Iris pigment epithelial cell (primary cell): ENCODE data around the gene NEU4.
"Not testable (repeated sequence)": the region's sequence is repeated elsewhere in the genome, so short reads cannot be mapped to it uniquely, and the experiment has no call there.

Source experiments
- DNase-seq: peaks from one replicate; pipeline ENCODE4 v3.0.0-alpha.2; 2011; ENCODE audit warnings: low read depth

NEU4 gene

DNA sequence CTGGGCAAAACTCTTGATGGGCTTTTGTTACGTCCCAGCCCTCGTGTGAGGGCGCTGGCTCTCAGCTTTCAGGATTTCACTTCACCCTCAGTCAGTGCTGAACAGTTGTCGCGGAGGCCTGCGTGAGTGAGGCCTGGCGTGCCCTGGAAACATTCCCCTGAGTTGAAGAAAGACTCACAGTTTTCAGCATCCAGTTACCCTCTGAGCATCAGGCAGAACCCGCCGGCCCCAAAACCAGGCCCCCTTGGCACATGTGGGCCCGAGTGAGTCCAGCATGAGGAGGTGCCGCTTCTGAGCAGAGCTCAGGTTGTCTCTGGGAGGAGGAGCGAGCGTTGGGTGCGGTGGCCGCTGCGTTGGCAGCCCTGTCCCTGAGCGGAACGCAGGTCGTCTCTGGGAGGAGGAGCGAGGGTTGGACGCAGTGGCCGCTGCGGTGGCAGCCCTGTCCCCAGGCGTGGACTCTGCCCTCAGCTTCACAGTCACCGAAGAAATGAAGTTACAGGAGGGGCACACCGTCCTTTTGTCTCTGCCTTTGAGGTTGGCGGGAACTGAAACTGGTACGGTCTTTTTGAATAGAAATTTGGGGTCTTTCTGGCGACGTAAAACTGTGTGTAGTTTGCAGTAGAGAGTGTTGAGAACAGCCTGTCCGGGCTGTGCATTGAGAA lies at the start of gene NEU4:
Gene NEU4 (plus strand): TSS at position 473 of the 662 bp plus-strand sequence. CDS start 5,292 bp downstream, outside the sequence.
- DNase-seq = no peak

DNA sequence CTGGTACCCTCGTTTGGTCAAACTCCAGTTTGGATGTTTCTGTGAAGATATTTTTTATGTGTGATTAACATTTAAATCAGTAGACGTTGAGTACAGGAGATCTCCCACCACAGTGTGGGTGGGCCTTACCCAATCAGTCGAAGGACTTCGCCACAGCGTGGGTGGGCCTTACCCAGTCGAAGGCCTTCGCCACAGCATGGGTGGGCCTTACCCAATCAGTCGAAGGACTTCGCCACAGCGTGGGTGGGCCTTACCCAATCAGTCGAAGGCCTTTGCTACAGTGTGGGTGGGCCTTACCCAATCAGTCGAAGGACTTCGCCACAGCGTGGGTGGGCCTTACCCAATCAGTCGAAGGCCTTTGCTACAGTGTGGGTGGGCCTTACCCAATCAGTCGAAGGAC lies 49.1 kb upstream of the NEU4 start:
- not testable (repeated sequence) for DNase-seq

DNA sequence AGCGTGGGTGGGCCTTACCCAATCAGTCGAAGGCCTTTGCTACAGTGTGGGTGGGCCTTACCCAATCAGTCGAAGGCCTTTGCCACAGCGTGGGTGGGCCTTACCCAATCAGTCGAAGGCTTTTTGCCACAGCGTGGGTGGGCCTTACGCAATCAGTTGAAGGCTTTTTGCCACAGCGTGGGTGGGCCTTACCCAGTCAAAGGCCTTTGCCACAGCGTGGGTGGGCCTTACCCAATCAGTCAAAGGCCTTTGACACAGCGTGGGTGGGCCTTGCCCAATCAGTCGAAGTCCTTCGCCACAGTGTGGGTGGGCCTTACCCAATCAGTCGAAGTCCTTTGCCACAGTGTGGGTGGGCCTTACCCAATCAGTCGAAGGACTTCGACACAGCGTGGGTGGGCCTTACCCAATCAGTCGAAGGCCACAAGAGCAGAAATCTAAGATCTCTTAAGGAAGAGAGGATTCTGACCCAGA lies 48.7 kb upstream of the NEU4 start:
- DNase-seq = no peak

GRCh38 chr2:241762321-241762932 lies 46.6 kb upstream of the NEU4 start:
- DNase-seq = no peak

- no peak for DNase-seq
Measured at GRCh38 chr2:241762933-241763369, 46.0 kb upstream of the NEU4 start.

GRCh38 chr2:241763551-241764274 lies 45.3 kb upstream of the NEU4 start:
- no peak for DNase-seq

DNA sequence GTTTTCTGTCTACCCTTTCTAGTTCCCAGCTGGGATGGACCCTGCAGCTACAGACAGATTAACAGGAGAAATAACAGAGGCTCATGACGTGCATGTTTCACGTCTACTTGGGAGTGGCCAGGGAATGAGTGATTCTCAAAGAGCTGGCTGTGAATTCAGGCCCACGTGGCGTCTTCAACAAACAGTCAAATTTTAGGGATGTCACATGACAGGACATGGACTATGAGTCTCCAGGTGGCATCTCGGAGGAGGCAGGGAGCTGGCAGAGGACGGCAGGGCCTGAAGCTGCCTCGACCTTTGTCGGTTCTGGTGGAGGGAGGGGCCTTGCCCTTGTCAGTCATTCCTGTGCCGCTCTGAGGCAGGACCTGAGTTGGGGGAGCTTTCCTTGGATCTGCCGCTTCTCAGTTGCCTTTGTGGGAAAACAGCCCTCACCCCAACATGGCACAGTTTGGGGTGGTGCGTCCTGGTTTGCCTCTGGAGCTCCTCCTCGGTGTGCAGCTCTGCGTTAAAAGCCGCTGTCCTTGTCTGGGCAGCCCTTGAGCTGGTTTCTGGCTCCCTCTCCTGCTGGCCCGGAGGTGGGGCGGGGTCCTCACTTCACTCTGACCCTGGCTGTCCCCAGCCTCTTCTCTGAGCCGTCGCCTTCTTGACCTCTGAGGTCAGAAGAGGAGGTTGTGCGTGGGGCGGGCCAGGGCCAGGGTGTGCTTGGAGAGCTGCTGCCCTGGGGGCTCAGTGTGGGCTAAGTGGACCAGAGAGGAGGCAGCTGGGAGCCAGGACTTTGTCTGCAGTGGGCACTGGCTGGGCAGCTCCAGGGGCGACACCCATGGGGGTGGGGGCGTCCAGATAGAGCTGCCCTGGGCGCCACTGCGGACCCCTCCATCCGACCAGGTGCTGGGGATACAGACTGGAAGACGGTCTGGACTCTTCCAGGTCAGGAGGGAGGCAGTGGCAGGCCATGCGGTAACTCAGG lies 44.4 kb upstream of the NEU4 start:
- DNase-seq = peak; percentile 9

DNA sequence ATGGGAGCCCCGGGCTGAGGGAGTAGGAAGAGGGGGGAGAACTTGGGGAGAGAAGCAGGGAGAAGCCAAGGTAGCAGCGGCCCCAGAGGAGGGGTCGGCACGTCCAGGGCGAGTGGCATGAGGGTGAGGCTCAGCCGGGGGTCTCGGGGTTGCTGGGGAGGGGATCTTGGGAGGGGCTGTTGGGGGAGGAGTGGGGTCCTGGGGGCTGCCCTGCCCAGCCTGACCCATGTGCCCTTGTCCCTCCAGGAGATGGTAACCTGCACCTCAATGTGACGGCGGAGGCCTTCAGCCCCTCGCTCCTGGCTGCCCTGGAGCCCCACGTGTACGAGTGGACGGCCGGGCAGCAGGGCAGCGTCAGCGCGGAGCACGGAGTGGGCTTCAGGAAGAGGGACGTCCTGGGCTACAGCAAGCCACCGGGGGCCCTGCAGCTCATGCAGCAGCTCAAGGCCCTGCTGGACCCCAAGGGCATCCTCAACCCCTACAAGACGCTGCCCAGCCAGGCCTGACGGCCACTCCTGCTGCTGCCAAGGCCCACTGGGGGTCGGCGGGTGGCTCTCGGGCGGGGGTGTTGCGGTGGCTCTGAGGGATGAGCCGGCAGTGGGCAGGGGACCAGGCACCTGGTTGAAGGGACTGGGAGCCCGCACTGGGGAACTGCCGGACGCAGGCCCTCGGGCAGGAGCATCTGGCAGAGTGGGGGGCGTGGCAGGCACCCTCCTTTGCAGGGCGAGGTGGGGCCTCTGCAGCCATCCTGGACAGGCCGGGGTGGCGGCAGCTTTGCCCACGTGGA lies 41.3 kb upstream of the NEU4 start:
- DNase-seq = no peak

GRCh38 chr2:241768251-241768711 lies 40.7 kb upstream of the NEU4 start:
- DNase-seq = no peak

DNA sequence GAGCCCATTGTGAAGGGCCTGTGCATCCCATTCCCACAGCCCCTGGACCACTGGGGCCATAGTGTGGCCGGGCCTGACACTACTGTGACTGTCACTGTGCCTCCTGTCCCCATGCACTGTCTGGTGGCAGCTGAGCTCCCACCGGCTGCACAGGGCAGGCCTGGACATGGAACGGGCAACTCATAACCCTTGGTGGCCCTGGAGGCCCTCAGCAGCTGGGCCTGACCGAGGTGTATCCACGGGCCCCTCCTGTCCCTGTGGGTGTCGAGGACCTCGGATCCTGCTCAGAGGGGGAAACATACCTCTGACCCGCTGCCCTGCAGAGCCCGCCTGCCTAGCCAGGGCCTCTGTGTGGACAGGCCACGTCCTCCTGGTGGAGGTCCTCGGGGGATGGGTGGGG lies 40.1 kb upstream of the NEU4 start:
- no peak for DNase-seq

- no peak for DNase-seq
Measured at GRCh38 chr2:241769819-241770184, 39.2 kb upstream of the NEU4 start.

DNA sequence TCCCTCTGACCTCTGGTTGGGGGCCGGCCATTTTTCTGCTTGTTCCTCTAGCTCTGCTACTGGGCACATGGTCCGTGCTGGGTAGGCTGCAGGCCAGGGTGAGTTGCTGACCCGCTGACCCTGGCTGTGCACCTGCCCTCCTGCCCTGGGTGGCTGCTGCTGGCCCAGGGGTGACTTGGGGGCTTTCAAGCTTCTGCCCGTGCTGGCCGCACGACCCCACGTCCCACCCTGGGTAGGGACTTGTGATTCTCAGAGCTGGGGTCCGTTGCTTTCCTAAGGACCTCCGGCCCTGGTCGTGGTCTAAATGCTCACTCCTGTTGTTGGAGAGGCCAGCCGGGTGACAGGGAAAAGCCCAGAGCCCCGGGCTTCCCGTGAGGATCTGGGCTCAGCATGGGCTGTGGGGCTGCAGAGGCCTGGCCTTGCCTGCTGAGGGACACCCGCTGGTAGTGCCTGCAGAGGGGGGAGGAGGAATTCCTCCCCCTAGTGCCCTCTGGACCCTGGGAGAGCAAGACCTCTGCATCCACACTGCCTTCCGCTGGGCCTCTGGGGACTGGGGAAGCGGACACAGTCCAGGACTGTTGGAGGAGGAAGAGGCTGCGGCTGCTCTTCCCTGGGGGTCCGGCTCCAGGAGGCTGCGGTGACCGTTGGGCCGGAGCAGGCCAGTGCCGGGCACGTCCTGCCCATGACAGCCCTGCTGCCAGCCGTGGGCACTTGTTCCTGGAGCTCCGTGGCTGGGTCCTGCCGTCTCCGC lies 38.6 kb upstream of the NEU4 start:
- no peak for DNase-seq

DNA sequence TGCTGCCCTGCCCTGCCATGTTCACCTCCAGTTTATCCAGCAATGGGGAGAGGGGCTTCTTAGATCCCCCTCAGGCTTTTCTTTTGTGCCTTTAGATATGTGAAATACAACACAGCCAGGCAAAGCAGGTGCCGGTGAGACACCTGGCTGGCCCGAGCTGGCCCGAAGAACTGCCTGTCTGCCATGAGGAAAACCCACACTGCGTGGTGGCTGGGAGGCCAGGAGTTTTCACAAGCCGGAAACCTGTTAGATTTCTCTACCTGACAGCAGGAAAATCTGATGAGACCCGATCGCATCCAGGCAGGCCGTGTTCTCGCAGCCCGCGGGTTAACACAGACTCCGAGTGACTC lies 38.1 kb upstream of the NEU4 start:
- no peak for DNase-seq

GRCh38 chr2:241771286-241772062 lies 37.5 kb upstream of the NEU4 start:
- peak; percentile 51 for DNase-seq

GRCh38 chr2:241772063-241772499 lies 36.9 kb upstream of the NEU4 start:
- DNase-seq = no peak

DNA sequence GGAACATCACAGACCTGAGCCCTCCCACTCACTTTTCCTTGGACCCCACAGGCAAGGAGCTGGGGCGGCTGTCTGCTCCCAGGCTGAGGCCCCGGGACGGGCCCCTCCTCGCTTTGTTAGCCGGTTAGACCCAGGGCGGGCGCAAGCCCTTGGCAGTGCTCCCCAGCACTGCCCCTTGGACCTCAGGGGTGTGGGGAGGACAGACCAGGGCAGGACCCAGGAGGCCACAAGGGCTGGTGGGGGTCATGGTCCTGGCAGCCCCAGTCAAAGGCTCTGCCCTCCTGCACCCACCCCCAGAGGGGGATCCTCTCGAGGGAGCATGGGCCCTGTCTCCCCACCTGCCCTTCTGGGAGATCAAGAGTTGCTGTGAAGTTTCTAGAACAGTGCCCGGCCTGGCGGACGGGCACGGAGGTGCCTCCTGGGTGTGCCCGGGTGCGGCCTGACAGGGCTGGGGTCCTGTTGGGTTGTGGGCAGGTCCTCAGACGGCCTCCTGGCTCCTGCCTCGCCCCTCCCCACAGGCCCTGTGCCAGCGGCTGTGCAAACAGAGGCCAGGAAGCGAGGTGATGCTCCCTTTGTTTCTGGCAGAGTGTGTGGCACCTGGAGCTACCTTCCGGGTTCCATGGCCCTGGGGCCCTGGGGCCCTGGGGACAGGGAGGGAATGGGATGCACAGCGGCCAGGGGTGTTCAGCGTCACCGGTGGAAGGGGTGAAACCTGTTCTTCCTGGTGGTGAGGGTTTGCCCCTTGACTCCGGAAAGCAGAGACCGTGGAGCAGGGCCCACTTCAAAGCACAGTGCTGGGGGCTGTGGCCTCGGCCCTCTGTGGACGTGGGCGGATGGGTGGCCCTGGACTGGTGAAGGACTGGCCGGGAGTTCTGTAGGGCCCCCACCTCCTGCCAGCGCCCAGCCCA lies 35.2 kb upstream of the NEU4 start:
- DNase-seq = no peak

DNA sequence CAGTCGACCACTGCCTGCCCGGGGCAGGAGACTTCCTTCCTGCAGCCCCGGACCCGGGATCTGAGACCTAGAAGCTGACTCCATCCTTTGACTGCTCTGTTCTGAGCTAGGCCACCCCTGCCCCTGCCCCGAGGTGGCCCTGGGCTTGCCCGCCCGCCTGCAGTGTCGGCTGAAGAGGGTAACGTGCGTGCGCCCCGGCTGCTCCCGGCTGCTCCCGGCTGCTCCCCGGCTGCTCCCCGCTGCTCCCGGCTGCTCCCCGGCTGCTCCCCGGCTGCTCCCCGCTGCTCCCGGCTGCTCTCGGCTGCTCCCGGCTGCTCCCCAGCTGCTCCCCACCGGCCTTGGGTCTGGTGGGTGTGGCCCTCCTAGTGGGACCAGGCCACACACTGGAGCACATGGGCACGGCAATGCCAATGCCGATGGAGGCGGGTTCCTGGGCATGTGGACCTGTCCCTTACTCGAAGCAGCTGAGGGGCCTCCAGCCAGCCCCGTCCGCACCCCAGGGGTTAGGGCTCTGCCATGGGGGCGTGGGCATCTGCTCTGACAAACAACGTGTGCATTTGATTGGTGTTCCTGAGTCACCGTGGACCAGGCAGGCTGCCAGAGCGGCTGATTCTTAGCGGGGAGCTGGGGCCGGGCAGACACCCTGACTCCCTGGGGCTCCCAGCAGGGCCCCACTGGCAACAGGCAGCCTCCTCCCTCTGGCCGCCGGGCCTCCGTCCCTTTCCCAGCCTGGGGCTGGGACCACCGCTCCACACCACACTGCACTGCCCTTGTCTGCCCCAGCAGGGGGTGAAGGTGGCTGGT lies 34.4 kb upstream of the NEU4 start:
- DNase-seq = peak; percentile 73
